ENCODE results near the gene ASRGL1.

DNA sequence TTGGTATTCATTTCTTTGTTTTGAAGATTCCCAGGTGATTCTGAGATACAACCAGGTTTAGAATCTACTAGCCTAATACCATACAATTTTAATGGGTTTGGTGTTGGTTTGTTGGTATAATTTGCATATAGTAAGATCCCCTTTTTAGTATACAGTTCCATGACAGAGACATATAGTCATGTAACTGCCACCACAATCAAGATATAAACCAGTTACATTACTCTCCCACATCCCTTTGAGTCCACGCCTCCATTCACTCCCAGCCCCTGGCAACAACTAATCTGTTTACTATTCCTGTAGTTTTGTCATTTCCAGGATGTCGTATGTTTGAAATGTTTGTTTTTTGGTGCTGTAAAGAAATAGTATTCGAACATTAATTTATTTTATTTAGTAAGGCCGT is 4.3 kb downstream of the ASRGL1 start:
- TF ChIP-seq, protein P1, sequence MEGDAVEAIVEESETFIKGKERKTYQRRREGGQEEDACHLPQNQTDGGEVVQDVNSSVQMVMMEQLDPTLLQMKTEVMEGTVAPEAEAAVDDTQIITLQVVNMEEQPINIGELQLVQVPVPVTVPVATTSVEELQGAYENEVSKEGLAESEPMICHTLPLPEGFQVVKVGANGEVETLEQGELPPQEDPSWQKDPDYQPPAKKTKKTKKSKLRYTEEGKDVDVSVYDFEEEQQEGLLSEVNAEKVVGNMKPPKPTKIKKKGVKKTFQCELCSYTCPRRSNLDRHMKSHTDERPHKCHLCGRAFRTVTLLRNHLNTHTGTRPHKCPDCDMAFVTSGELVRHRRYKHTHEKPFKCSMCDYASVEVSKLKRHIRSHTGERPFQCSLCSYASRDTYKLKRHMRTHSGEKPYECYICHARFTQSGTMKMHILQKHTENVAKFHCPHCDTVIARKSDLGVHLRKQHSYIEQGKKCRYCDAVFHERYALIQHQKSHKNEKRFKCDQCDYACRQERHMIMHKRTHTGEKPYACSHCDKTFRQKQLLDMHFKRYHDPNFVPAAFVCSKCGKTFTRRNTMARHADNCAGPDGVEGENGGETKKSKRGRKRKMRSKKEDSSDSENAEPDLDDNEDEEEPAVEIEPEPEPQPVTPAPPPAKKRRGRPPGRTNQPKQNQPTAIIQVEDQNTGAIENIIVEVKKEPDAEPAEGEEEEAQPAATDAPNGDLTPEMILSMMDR (IDR thresholded peaks at IDR 0.05; ENCODE audit: low read depth, low read length, missing input control), result no peak
- no peak for TF ChIP-seq RAD21 (IDR thresholded peaks at IDR 0.05)
- TF ChIP-seq EGR1 (IDR thresholded peaks at IDR 0.05; ENCODE audit: low read depth in 2 of 2), result no peak
